ENCODE results near the gene LYPD8.
"Not testable (repeated sequence)": the region's sequence is repeated elsewhere in the genome, so short reads cannot be mapped to it uniquely, and the experiment has no call there.

DNA sequence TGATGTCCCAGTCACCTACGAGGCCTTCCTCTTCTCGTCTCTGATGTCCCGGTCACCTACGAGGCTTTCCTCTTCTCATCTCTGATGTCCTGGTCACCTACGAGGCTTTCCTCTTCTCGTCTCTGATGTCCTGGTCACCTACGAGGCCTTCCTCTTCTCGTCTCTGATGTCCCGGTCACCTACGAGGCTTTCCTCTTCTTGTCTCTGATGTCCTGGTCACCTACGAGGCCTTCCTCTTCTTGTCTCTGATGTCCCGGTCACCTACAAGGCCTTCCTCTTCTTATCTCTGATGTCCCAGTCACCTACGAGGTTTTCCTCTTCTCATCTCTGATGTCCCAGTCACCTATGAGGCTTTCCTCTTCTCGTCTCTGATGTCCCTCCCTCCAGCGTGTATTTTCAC is 47.9 kb upstream of the LYPD8 start:
- TF ChIP-seq CTCF (IDR thresholded peaks at IDR 0.05); SIN3A (IDR thresholded peaks at IDR 0.05; ENCODE audit: borderline replicate concordance, insufficient read depth, low read depth, low read length): not testable (repeated sequence)

Data from Panc1 (cell line).